Ovary (tissue), 9 donors: ENCODE measurements around the gene ATF6. TPM values are rescaled to one million over a fixed set of nuclear protein-coding genes. Genes with fewer than 3 reads are reported as not detected.

ENCODE experiments used
- DNase-seq, 5 donors: peaks; one replicate each; pipeline ENCODE4 v3.0.0-alpha.2; 2019 to 2020
- H3K27ac ChIP-seq, 2 donors: fragments of 200-600 bp; one replicate each; pipeline versions ENCODE4 v1.5.1 to v1.8.0; 2019 to 2022
- H3K27me3 ChIP-seq: fragments of 200-600 bp; one replicate; pipeline ENCODE4 v1.8.0; 2022
- H3K36me3 ChIP-seq: fragments of 200-600 bp; sonication (generic); one replicate; pipeline ENCODE4 v1.5.1; 2019
- H3K4me1 ChIP-seq: one replicate; pipeline ENCODE4 v1.8.1; 2013; ENCODE audit warnings: mild to moderate bottlenecking, moderate library complexity; ENCODE audit not compliant: insufficient read depth
- H3K4me3 ChIP-seq: fragments of 200-600 bp; sonication (generic); one replicate; pipeline ENCODE4 v1.5.1; 2017
- H3K9me3 ChIP-seq, 2 donors: fragments of 200-600 bp in 1 of 2; sonication (generic) in 1 of 2; one replicate each; pipeline versions ENCODE4 v1.5.1 to v1.8.1; 2013 to 2019; ENCODE audit warnings: mild to moderate bottlenecking in 1 of 2, moderate library complexity in 1 of 2
- EP300 ChIP-seq: sonication (generic); formaldehyde crosslinking; IDR thresholded peaks from one replicate; pipeline ENCODE4 v1.6.1; 2017; ENCODE audit warnings: antibody characterized with exemption
- POLR2A ChIP-seq: fragments of 450-650 bp; IDR thresholded peaks from one replicate; pipeline ENCODE4 v1.6.1; 2017; ENCODE audit warnings: antibody characterized with exemption, mild to moderate bottlenecking, moderate library complexity
- WGBS, 3 donors: extraction: QIAGEN DNeasy Blood & Tissue Kit in 1 of 3; methylation state at CpG; one replicate each; pipeline versions ENCODE4 v1.1.5 to v1.1.7; 2013 to 2017; 5-methylcytosine and 5-hydroxymethylcytosine counted together
- intact Hi-C, 4 donors: fragments of 100-400 bp; cut with DNase I; formaldehyde crosslinking; loops; one replicate each; pipeline versions ENCODE4 v1.11.0 to v1.15.1; 2022 to 2023
- polyA plus RNA-seq, 2 donors: library from polyadenylated mRNA; stranded (reverse); fragments of 200-250 nt in 1 of 2; fragments of 350-450 nt in 1 of 2; fragmentation: Illumina TruSeq in 1 of 2; extraction: RNeasy Lipid Tissue Mini Kit (QIAGEN cat#74804) in 1 of 2; gene quantifications; one replicate each; pipeline ENCODE4 v1.2.3, GENCODE V29; 2013 to 2014
- total RNA-seq, 7 donors: library from RNA; depleted of rRNA in 2 of 7; stranded (reverse); fragments of >200 nt in 2 of 7; fragmentation: NEBNext Ultra II Directional in 3 of 7; extraction: Animal tissue kit (Norgen Biotek cat#: 25700) in 3 of 7; gene quantifications; one replicate each; pipeline versions ENCODE4 v1.1.0 to v1.2.4, GENCODE V29; 2016 to 2023
- TF ChIP-seq, protein P1 (sequence below), 3 donors: fragments of 450-650 bp in 2 of 3; fragments of 200-600 bp in 1 of 3; IDR thresholded peaks; one replicate each; pipeline versions ENCODE4 v1.5.1 to v1.8.0; 2016 to 2022; ENCODE audit warnings: antibody characterized with exemption in 3 of 3, mild to moderate bottlenecking in 1 of 3
- donor health status: DM: no; HTN: no; CAD: no; lungs with moderate emphysema.
- donor health status: DM: no; HTN: no; CAD: no.
- donor health status: Bipolar disorder and iron deficiency.
- donor health status: DM: yes; HTN: yes; CAD: no.
- donor health status: DM: no; HTN: no; CAD: no.
- donor health status: DM: yes; HTN: yes; CAD: no.

Gene ATF6
- total and polyA plus RNA-seq, 9 donors = 7.9 to 31.3 (median 23.4) TPM

DNA sequence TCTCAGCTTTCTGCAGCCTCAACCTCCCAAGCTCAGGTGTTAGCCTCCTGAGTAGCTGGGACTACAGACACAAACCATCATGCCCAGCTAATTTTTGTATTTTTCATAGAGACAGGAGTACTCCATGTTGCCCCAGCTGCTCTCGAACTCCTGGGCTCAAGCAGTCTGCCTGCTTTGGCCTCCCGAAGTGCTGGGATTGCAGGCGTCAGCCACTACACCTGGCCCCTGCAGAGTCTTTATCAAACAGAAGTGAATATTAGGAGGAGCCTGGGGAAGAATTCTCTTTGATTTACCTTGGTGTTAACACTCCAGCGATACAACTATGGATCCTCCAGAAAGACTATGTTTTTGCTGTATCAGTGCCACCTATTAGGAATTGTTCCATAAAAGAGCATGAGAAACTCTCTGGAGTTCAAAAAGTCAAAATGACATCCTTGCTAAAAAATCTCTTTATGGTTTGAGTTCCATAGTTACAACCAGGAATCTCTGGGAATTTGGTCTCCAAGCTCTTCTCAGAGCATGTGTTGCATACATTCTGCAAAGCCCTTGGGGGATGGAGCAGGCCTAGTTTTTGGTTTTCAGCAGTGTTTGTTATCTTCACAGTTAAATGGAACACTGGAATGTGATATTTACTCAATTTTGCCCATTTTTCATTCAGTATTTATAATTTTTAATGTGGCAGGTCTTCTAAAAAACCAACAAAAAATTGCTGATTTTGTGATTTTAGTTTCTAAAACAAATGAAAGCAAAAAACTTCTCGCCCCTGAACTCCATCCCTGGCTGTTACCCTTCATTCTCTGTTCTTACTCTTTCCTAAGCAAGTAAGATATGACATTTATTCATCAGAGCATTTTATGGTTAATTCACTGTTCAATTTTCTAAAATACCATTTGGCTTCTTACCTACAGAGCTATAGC lies 180.2 kb downstream of the ATF6 start:
- TF ChIP-seq EP300 = no peak
- TF ChIP-seq, protein P1, sequence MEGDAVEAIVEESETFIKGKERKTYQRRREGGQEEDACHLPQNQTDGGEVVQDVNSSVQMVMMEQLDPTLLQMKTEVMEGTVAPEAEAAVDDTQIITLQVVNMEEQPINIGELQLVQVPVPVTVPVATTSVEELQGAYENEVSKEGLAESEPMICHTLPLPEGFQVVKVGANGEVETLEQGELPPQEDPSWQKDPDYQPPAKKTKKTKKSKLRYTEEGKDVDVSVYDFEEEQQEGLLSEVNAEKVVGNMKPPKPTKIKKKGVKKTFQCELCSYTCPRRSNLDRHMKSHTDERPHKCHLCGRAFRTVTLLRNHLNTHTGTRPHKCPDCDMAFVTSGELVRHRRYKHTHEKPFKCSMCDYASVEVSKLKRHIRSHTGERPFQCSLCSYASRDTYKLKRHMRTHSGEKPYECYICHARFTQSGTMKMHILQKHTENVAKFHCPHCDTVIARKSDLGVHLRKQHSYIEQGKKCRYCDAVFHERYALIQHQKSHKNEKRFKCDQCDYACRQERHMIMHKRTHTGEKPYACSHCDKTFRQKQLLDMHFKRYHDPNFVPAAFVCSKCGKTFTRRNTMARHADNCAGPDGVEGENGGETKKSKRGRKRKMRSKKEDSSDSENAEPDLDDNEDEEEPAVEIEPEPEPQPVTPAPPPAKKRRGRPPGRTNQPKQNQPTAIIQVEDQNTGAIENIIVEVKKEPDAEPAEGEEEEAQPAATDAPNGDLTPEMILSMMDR (IDR thresholded peaks at IDR 0.05) = no peak
- TF ChIP-seq POLR2A = no peak
- H3K4me1 ChIP-seq = peaks cover 8% of the 10 kb centered on the region
- no peaks in the 10 kb centered on the region for H3K9me3 ChIP-seq
- intact Hi-C loops = no loop called here
- no peaks in the 10 kb centered on the region for H3K36me3 ChIP-seq
- 64 to 73% (median 66%) methylated on average over 5 of the region's 5 CpGs for WGBS, 3 donors
- no peaks in the 10 kb centered on the region for H3K27me3 ChIP-seq
- no peak overlapping the region for H3K27ac ChIP-seq
- DNase-seq = no peak
- no peak overlapping the region for H3K4me3 ChIP-seq

DNA sequence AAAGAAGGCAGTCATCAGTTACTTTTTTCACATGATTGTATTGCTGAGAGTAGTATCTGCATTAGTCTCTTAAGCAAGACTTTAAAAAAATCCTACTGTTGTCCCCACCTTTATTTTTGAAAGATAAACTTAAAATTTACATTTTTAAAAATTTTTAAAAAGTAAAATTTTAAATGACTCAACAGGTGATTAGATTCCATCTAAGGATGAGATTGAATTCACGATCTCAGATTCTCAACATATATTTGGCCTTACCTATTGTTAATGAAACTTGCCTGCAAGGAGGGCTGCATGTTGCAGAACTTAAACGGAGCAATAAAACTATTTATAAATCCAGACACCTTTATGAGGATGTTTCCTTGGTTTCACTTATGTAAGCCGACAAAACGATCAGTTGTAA lies 182.3 kb downstream of the ATF6 start:
- intact Hi-C loops = no loop called here
- H3K36me3 ChIP-seq = no peaks in the 10 kb centered on the region
- DNase-seq = no peak
- H3K27ac ChIP-seq = no peak overlapping the region
- TF ChIP-seq, protein P1 (IDR thresholded peaks at IDR 0.05) = no peak
- TF ChIP-seq EP300 (no peak), POLR2A (no peak)
- H3K9me3 ChIP-seq = no peaks in the 10 kb centered on the region
- no peak overlapping the region for H3K4me3 ChIP-seq
- H3K27me3 ChIP-seq = no peaks in the 10 kb centered on the region
- peaks cover 6% of the 10 kb centered on the region for H3K4me1 ChIP-seq
- 82 to 93% (median 90%) methylated on average over 4 of the region's 4 CpGs for WGBS, 3 donors

DNA sequence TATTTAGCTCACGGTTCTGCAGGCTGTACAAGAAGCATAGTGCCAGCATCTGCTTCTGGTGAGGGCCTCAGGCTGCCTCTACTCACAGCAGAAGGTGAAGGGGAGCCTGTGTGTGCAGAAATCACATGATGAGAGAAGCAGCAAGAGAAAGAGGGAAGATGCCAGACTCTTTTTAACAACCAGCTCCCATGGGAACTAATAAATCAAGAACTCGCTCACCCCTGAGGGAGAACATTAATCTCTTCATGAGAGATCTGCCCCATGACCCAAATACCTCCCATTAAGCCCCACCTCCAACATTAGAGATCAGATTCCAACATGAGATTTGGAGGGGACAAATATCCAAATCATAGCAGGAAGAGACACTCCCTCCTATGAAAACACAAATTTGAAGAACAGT lies 183.4 kb downstream of the ATF6 start:
- intact Hi-C loops = no loop called here
- peaks cover 6% of the 10 kb centered on the region for H3K4me1 ChIP-seq
- H3K27ac ChIP-seq = no peak overlapping the region
- no peaks in the 10 kb centered on the region for H3K9me3 ChIP-seq
- DNase-seq = no peak
- no peaks in the 10 kb centered on the region for H3K27me3 ChIP-seq
- no peak overlapping the region for H3K4me3 ChIP-seq
- H3K36me3 ChIP-seq = no peaks in the 10 kb centered on the region
- 82 to 98% (median 88%) methylated on average over 2 of the region's 2 CpGs for WGBS, 3 donors
- TF ChIP-seq POLR2A (no peak), EP300 (no peak)
- TF ChIP-seq, protein P1 (IDR thresholded peaks at IDR 0.05) = no peak

DNA sequence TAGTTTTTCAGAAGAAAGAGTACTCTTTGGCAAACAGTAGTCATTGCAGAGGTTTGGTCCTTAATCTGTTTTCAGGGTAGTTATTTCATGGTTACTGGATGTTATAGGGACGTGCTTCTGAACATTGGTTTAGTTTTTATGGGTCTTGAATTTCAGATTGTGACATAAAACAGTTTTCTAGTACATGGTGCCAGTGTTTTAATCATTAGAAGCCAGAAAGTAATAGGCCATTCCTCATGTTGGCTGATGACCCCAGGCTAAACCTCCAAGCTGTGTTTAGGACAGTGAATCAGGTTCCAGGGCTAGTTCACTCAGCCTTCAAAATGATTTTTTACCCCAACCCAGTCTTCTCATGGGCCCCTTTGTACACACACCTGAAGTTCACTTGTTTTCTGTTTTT lies 184.3 kb downstream of the ATF6 start:
- intact Hi-C loops = no loop called here
- no peak overlapping the region for H3K4me3 ChIP-seq
- DNase-seq = no peak
- WGBS, 3 donors = 87 to 100% (median 99%) methylated on average over 1 of the region's 1 CpG
- peaks cover 6% of the 10 kb centered on the region for H3K4me1 ChIP-seq
- TF ChIP-seq, protein P1 (IDR thresholded peaks at IDR 0.05) = no peak
- TF ChIP-seq POLR2A = no peak
- no peak for TF ChIP-seq EP300
- H3K9me3 ChIP-seq = no peaks in the 10 kb centered on the region
- H3K36me3 ChIP-seq = no peaks in the 10 kb centered on the region
- H3K27ac ChIP-seq = no peak overlapping the region
- no peaks in the 10 kb centered on the region for H3K27me3 ChIP-seq
